ENCODE results near the gene AKTIP.

Gene AKTIP

DNA sequence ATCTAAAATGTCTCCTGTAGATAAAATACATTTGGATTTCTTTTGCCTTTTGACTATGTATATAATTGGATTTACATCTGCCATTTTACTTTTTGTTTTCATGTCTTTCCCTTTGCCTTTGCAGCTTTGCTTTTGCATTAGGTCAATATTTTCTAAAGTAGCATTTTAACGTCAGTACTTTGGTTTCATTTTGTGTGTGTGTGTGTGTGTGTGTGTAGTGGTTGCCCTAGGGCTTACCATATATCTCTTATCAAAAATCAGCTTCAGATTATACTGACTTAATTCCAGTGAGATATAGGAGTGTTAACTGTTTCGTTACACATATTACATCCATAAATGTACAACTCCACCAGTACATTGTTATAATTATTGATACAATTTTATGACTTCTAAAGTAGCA lies 26.1 kb downstream of the AKTIP start:
- no peak for DNase-seq

DNA sequence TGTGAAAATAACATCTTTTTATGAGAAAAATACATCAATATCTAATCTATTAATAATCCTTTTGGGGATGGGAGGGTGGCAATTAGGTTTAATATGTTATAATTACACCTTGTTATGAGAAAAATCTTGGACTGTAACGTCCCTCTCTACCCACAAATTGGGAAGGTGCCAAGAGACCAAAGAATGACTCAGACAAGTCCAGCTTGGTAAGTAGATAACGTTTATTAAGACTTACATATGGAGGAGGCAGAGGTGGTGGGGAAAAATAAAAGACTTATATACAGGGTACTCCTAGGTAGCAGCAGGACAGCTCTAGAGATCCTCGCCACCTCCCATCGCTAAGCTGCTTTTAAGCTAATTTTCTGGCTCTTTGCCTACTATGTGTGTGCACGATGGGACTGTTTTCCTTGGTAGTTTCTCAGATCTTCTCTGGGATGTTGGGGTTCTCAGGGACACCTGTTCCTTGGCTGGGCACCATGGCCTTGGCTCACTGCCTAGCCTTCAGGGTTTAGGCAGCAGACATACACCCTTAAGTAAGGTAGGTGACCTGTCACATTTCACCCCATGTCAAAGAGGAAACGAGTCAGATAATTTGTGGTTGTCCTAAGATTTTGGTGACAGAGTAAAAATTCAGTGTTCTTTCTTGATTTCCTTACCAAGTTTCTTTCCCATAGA lies 37.3 kb downstream of the AKTIP start:
- DNase-seq, result peak; percentile 58

DNA sequence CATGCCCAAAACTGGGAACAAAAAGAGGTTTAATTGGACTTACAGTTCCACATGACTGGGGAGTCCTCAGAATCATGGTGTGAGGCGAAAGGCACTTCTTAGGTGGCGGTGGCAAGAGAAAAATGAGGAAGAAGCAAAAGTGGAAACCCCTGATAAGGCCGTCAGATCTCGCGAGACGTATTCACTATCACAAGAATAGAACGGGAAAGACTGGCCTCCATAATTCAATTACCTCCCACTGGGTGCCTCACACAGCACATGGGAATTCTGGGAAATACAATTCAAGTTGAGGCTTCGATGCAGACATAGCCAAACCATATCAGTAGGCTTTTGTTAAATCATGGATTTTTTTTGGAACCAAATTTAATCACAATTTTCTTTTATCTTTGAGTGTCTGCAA lies 44.4 kb downstream of the AKTIP start:
- DNase-seq, result no peak

- DNase-seq, result no peak
Observed at GRCh38 chr16:53457670-53458069, 45.3 kb downstream of the AKTIP start.

GRCh38 chr16:53456625-53457024 lies 46.4 kb downstream of the AKTIP start:
- DNase-seq, result no peak

DNA sequence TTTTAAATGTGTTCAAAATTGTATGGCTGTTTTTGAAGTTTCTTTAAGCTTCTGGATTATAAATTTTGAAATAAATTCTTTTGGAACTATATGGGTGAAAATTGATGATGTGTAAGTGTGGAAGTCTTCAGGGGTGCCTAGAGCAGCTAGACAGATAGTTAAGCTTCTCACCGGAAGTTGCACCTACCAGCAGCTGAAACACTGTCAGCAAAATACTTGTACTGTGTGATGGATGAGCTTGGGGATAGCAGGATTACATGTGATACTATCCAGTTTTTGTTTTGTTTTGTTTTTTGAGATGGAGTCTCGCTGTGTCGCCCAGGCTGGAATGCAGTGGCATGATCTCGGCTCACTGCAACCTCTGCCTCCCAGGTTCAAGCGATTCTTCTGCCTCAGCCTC lies 49.1 kb downstream of the AKTIP start:
- no peak for DNase-seq

DNA sequence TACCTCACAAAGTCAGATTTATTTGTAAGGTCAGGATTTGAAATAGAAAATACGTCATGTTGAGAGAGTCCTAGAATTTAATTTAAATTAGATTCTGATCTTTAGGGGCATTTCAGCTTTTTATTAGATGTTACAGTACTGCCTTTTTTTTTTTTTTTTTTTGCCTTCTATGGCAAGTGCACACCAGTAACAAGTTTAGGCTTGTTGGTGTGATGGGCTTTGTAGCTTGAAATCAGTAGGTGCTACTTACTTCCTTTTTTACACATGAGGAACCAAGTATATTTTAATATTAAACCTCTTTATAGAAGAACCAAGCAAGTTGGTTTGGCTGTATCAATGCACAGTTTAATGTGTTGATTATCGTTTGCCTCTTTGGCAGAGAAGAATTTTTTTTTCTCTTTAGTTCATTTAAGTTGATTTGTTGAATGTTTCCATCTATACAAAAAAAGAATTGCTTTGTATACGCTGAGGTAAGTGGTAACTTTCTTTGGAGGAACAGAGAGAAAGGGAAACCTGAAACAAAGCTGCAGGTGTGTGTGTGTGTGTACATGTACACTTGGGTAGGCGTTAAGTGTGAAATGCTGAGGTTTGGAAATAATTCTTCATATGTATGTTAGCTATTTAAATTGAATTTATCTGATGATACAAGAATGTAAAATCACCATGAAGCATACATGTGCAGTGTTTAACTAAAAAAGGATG lies 53.0 kb downstream of the AKTIP start:
- DNase-seq, result no peak

GRCh38 chr16:53446090-53446489 lies 56.9 kb downstream of the AKTIP start:
- DNase-seq, result no peak

GRCh38 chr16:53445534-53445933 lies 57.5 kb downstream of the AKTIP start:
- DNase-seq, result no peak

Data from fibroblast of skin of scalp (primary cell).